Lung (tissue), 12 donors: ENCODE measurements around the gene NR2C2. TPM values are rescaled to one million over a fixed set of nuclear protein-coding genes. Genes with fewer than 3 reads are reported as not detected.
A peak's percentile ranks its signal among the peaks of the same experiment; 100 is the strongest.

Experiments used
- ATAC-seq: fragments of 200-7000 bp; cut with Tn5 transposase; one replicate; pipeline ENCODE4 v1.9.1; 2020; ENCODE audit warnings: moderate number of reproducible peaks; ENCODE audit not compliant: insufficient read depth, low FRiP score
- DNase-seq, 3 donors: peaks; one replicate each; pipeline ENCODE4 v3.0.0-alpha.2; 2013 to 2017
- H3K27ac ChIP-seq, 2 donors: one replicate each; pipeline ENCODE4 v1.5.1; 2013; ENCODE audit warnings: mild to moderate bottlenecking in 2 of 2, moderate library complexity in 2 of 2, control low read depth in 1 of 2, inconsistent platforms in 1 of 2, low read depth in 1 of 2, low read length in 1 of 2
- H3K27me3 ChIP-seq, 3 donors: one replicate each; pipeline ENCODE4 v1.5.1; 2013; ENCODE audit warnings: low read length in 2 of 3; ENCODE audit not compliant: control insufficient read depth in 3 of 3, insufficient read depth in 3 of 3
- H3K36me3 ChIP-seq, 4 donors: one replicate each; pipeline ENCODE4 v1.5.1; 2013; ENCODE audit warnings: low read length in 4 of 4, mild to moderate bottlenecking in 1 of 4, moderate library complexity in 1 of 4; ENCODE audit not compliant: control insufficient read depth in 4 of 4, insufficient read depth in 4 of 4
- H3K4me1 ChIP-seq, 5 donors: one replicate each; pipeline ENCODE4 v1.5.1; 2013; ENCODE audit warnings: low read length in 5 of 5, mild to moderate bottlenecking in 2 of 5, moderate library complexity in 1 of 5; ENCODE audit not compliant: control insufficient read depth in 5 of 5, insufficient read depth in 5 of 5
- H3K4me3 ChIP-seq: one replicate; pipeline ENCODE4 v1.5.1; 2013; ENCODE audit warnings: mild to moderate bottlenecking, control low read depth, moderate library complexity
- H3K9ac ChIP-seq, 2 donors: one replicate each; pipeline ENCODE4 v1.5.1; 2013; ENCODE audit warnings: low read length in 2 of 2, control low read depth in 1 of 2; ENCODE audit not compliant: insufficient read depth in 1 of 2
- H3K9me3 ChIP-seq, 4 donors: one replicate each; pipeline ENCODE4 v1.5.1; 2013; ENCODE audit warnings: low read length in 3 of 4, mild to moderate bottlenecking in 1 of 4, moderate library complexity in 1 of 4; ENCODE audit not compliant: control insufficient read depth in 4 of 4, insufficient read depth in 3 of 4
- WGBS, 2 donors: extraction: QIAGEN DNeasy Blood & Tissue Kit; methylation state at CpG; one replicate each; pipeline ENCODE4 v1.1.7; 2013; 5-methylcytosine and 5-hydroxymethylcytosine counted together
- polyA plus RNA-seq, 2 donors: library from polyadenylated mRNA; stranded (reverse); fragments of 200-250 nt; gene quantifications; one replicate each; pipeline ENCODE4 v1.2.1, GENCODE V29; 2013
- total RNA-seq, 2 donors: library from RNA; depleted of rRNA in 1 of 2; stranded (reverse); fragments of >200 nt in 1 of 2; gene quantifications; one replicate each; pipeline ENCODE4 v1.2.1, GENCODE V29; 2014 to 2021
- TF ChIP-seq, protein P1 (sequence below): IDR thresholded peaks from 2 replicates; pipeline ENCODE4 v1.5.1; 2012; ENCODE audit warnings: mild to moderate bottlenecking; ENCODE audit errors: control extremely low read depth, extremely low read depth
- donor health status: control.
- donor health status: control.
- donor health status: Bipolar disorder and iron deficiency.
- donor health status: healthy.
- donor health status: DM: yes; HTN: yes; CAD: no.

NR2C2 gene
- total and polyA plus RNA-seq, 4 donors = 9.2 to 71.0 (median 24.8) TPM

DNA sequence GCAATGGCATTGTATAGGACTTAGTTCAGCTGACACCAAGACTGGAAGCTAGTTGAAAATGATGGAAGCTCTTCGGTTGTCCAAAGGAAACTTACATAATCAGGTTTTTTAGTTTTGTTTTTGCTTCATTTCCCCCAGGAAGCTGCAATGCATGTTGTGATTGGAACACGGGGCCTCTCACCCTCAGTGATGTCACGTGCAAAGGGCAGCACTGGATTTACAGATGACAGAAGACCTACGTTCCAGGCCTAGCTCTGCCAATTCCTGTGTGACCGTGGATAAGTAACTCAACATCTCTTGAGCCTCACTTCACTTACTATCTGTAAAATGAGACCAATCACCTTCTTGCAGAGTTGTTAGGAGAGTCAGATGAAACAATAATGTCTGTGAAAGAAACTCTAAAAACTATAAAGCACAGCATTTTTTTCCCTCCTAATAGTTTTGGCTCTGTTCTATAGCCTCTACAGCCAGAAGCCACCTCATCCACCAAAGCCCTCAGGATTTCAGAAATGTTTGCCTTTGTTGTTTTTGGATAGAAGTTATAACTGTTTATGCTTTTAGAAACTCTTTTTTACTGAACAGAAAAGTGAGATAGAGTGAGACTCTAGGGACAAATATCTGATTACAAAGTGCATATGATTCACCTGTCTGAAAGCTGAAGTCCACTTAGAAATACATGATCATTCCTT lies 146.9 kb downstream of the NR2C2 start:
- no peak for ATAC-seq
- no peak overlapping the region for H3K9ac ChIP-seq
- TF ChIP-seq, protein P1, sequence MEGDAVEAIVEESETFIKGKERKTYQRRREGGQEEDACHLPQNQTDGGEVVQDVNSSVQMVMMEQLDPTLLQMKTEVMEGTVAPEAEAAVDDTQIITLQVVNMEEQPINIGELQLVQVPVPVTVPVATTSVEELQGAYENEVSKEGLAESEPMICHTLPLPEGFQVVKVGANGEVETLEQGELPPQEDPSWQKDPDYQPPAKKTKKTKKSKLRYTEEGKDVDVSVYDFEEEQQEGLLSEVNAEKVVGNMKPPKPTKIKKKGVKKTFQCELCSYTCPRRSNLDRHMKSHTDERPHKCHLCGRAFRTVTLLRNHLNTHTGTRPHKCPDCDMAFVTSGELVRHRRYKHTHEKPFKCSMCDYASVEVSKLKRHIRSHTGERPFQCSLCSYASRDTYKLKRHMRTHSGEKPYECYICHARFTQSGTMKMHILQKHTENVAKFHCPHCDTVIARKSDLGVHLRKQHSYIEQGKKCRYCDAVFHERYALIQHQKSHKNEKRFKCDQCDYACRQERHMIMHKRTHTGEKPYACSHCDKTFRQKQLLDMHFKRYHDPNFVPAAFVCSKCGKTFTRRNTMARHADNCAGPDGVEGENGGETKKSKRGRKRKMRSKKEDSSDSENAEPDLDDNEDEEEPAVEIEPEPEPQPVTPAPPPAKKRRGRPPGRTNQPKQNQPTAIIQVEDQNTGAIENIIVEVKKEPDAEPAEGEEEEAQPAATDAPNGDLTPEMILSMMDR = no peak
- H3K4me1 ChIP-seq = peaks cover 0 to 8% (median 7%) of the 10 kb centered on the region in 5 donors
- H3K4me3 ChIP-seq = no peak overlapping the region
- H3K36me3 ChIP-seq = peaks cover 12 to 37% (median 26%) of the 10 kb centered on the region in 4 donors
- no peaks in the 10 kb centered on the region for H3K27me3 ChIP-seq
- no peak for DNase-seq
- no peak overlapping the region for H3K27ac ChIP-seq
- no peaks in the 10 kb centered on the region for H3K9me3 ChIP-seq
- 42 to 80% methylated on average over 5 of the region's 5 CpGs for WGBS, 2 donors

DNA sequence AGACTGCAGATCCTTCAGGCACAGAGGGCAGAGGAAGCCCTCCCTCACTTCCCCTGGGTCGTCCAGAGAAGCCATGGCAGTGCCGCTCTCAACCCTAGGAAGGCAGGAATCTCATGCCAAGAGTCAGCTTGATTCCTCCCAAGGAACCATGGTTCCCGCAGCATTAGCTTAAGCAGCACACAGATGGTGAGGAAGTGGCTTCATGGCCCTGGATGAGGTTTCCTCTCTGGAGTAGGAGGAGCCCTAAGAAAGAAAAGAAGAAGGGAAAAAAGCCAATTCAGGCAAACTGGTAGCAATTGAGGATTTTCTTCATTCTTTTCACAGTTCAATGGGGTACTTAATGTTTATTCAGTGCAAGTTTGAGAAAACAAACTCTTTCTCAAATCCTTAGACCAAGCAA lies 148.7 kb downstream of the NR2C2 start:
- Histone ChIP-seq H3K4me3 (no peak overlapping the region), H3K27ac (peak overlapping the region in 1 of 2 donors; percentile 9), H3K27me3 (no peaks in the 10 kb centered on the region), H3K9ac (no peak overlapping the region), H3K4me1 (peaks cover 0 to 13% (median 7%) of the 10 kb centered on the region in 5 donors), H3K36me3 (peaks cover 9 to 31% (median 21%) of the 10 kb centered on the region in 4 donors), H3K9me3 (no peaks in the 10 kb centered on the region)
- DNase-seq = peak in 2 of 3 donors; percentile 16 to 19
- WGBS, 2 donors = 40 to 60% methylated on average over 3 of the region's 3 CpGs
- ATAC-seq = no peak
- TF ChIP-seq, protein P1 = no peak

DNA sequence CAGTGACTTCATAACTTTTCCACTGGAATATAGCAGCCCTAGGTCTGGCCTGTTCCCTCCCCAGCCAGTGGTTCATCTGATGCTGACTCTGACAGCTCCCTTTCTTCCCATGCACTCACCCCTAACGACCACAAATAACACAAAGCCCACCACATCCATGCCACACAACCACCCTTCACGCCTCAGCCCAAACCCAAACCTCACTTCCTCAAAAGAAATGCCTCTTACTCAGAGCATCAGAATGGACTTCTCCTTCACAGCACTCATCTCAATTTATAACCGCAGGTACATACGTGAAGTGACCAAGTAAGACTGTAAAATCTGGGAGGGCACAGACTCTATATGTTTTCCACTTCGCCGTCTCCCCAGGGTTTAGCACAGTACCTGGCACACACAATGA lies 150.5 kb downstream of the NR2C2 start:
- TF ChIP-seq, protein P1 = no peak
- peaks cover 0 to 13% (median 7%) of the 10 kb centered on the region in 5 donors for H3K4me1 ChIP-seq
- no peaks in the 10 kb centered on the region for H3K9me3 ChIP-seq
- WGBS, 2 donors = 20 to 35% methylated on average over 6 of the region's 6 CpGs
- no peaks in the 10 kb centered on the region for H3K27me3 ChIP-seq
- DNase-seq (no peak), ATAC-seq (no peak)
- peaks cover 8 to 27% (median 18%) of the 10 kb centered on the region in 4 donors for H3K36me3 ChIP-seq
- no peak overlapping the region for H3K27ac ChIP-seq
- peak overlapping the region; percentile 21 to 85 for H3K9ac ChIP-seq
- peak overlapping the region; percentile 0 for H3K4me3 ChIP-seq

Other genes with a start within 250 kb of the NR2C2 start
- gene FGD5, start 128.6 kb upstream of the NR2C2 start, total RNA-seq = 10 to 100 TPM; 45.3 to 58.5 TPM
- gene FGD5, start 128.6 kb upstream of the NR2C2 start, polyA plus RNA-seq = 10 to 100 TPM; 14.6 to 19.0 TPM
- 10 to 100 TPM; 19.9 to 66.1 TPM for gene MRPS25, start 117.7 kb downstream of the NR2C2 start, total RNA-seq
- 10 to 100 TPM; 48.8 to 71.5 TPM for gene MRPS25, start 117.7 kb downstream of the NR2C2 start, polyA plus RNA-seq
- gene RBSN, start 151.6 kb downstream of the NR2C2 start, total RNA-seq = 10 to 100 TPM; 26.5 to 33.8 TPM
- gene RBSN, start 151.6 kb downstream of the NR2C2 start, polyA plus RNA-seq = 1 to 10 TPM; 7.9 to 8.3 TPM